GM10248 (cell line): ENCODE results near the gene CFAP61.
"Not testable (repeated sequence)": the region's sequence is repeated elsewhere in the genome, so short reads cannot be mapped to it uniquely, and the experiment has no call there.

Source experiments
- CTCF ChIA-PET: fragments of 300-600 bp; sonication (Branson Sonifier 250); formaldehyde crosslinking; extraction: SDS; loops from one replicate; lab custom pipeline; 2021; ENCODE audit warnings: antibody characterized with exemption; lab: Yijun Ruan, JAX
- POLR2A ChIA-PET: fragments of 350-650 bp; sonication (Branson Sonifier 250); formaldehyde crosslinking; extraction: SDS; loops from one replicate; lab custom pipeline; 2020; ENCODE audit warnings: antibody characterized with exemption; lab: Yijun Ruan, JAX
- DNase-seq: peaks from one replicate; pipeline ENCODE4 v3.0.0; 2012; ENCODE audit errors: extremely low spot score
- CTCF ChIP-seq: IDR thresholded peaks from 2 replicates; pipeline ENCODE4 v1.5.1; 2012; ENCODE audit warnings: mild to moderate bottlenecking, low read depth; ENCODE audit errors: extremely low read depth, missing control alignments, control extremely low read depth

The CFAP61 gene

GRCh38 chr20:20241976-20242375, 189.6 kb downstream of the CFAP61 start:
- no peak for DNase-seq
- ChIA-PET POLR2A (no interaction called here), CTCF (interaction anchor here (1.0 kb wide), 1 partner anchor 17 kb away, joined by 3 read pairs; no protein-coding TSS in a partner anchor)
- no peak for TF ChIP-seq CTCF

- CTCF ChIA-PET, POLR2A ChIA-PET, DNase-seq: not testable (repeated sequence)
These were observed 192.1 kb downstream of the CFAP61 start for GRCh38 chr20:20244384-20244783.

- ChIA-PET POLR2A (no interaction called here), CTCF (interaction anchor here (1.6 kb wide), 1 partner anchor 10 kb away, joined by 10 read pairs; no protein-coding TSS in a partner anchor)
These were observed 194.8 kb downstream of the CFAP61 start for GRCh38 chr20:20246996-20247633.

GRCh38 chr20:20248620-20249200, 196.4 kb downstream of the CFAP61 start:
- ChIA-PET CTCF (interaction anchor here (1.5 to 2.6 kb wide), 3 partner anchors 10 to 29 kb away, joined by 4 to 18 read pairs (median 9); no protein-coding TSS in a partner anchor), POLR2A (no interaction called here)
- no peak for TF ChIP-seq CTCF
- DNase-seq = no peak

More at GRCh38 chr20:20246996-20247633, 194.8 kb downstream of the CFAP61 start:
- no peak for DNase-seq
- no peak for TF ChIP-seq CTCF

GRCh38 chr20:20251317-20251716, 199.0 kb downstream of the CFAP61 start:
- POLR2A ChIA-PET = no interaction called here
- no peak for TF ChIP-seq CTCF
- CTCF ChIA-PET = interaction anchor here (1.0 to 5.0 kb wide), 2 partner anchors 14 to 167 kb away, joined by 3 to 34 read pairs; no protein-coding TSS in a partner anchor
- no peak for DNase-seq

- ChIA-PET POLR2A (no interaction called here), CTCF (interaction anchor here (1.0 to 5.0 kb wide), 3 partner anchors 14 to 168 kb away, joined by 3 to 34 read pairs (median 3); no protein-coding TSS in a partner anchor)
- TF ChIP-seq CTCF = no peak
- no peak for DNase-seq
These were observed 199.5 kb downstream of the CFAP61 start for GRCh38 chr20:20251836-20252235.
